Left colon (tissue), 2 donors: ENCODE measurements around the gene CD8B. TPM values are rescaled to one million over a fixed set of nuclear protein-coding genes. Genes with fewer than 3 reads are reported as not detected.
A peak's percentile ranks its signal among the peaks of the same experiment; 100 is the strongest.

ENCODE experiments used
- ATAC-seq: fragments of 200-7000 bp; cut with Tn5 transposase; one replicate; pipeline ENCODE4 v1.9.1; 2020; ENCODE audit warnings: mild to moderate bottlenecking, moderate library complexity
- DNase-seq, 2 donors: peaks; one replicate each; pipeline ENCODE4 v3.0.0-alpha.2; 2020
- intact Hi-C, 2 donors: fragments of 100-400 bp; cut with DNase I in 1 of 2; cut with micrococcal nuclease in 1 of 2; formaldehyde crosslinking; loops; one replicate each; pipeline versions ENCODE4 v1.11.2 to v1.14.0; 2022; cut with DNase I, micrococcal nuclease
- total RNA-seq, 2 donors: library from RNA; stranded (reverse); fragmentation: NEBNext Ultra II Directional; extraction: Animal tissue kit (Norgen Biotek cat#: 25700); gene quantifications; one replicate each; pipeline ENCODE4 v1.2.1, GENCODE V29; 2021
- donor health status: DM: no; HTN: no; CAD: no.
- donor health status: DM: yes; HTN: yes; CAD: no.

Gene CD8B
- total RNA-seq, 2 donors from 2014 or later = 1.3 TPM

DNA sequence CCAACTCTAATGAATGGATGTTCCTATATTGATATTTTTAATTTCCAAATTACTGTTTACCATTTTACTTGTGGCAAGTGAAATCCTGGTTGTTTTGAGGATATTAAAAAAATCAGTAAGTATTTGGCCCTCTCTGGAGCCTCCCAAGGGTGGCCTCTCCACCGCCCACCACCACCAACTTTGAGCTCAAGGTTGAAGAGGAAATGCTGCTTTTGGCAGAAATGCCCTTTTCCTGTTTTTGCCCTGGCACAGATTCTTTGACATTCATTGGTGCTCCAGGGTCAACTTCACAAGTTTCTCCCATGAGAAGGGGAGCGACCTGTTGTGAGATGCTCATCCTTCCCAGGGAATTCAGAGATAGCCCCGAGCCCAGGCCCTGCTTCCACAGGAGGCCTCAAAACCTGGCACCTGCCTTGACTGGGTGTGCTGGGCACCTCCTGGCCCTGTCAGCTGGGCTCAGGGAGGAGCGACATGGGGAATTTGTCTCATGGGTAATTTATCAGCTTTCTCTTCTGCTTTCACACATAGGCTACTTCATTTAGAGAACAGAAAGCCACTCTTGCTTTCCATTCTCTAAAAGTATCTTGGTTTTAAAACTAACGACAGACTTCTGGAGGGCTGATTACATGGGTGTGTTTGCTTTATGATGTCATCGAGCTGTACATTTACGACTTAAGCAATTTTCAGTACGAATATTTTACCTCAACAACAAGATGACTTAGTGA lies 77.9 kb downstream of the CD8B start:
- intact Hi-C loops = no loop called here
- DNase-seq = no peak
- ATAC-seq = no peak

DNA sequence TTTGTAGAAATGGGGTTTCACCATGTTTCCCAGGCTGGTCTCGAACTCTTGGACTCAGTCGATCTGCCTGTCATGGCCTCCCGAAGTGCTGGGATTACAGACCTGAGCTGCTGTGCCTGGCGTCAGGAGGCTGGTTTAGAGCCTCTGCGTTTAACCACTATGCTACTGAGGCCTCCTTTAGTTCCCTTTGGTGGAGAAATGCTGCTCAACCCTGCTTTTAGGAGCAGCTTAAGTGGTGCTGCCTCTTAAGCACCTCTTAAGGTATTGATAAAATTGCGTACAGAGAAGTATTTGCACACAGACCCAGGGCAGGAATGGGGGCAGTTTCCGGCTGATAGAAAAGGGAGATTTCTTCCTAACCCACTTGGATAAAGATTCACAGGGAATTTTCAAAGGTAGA lies 78.9 kb downstream of the CD8B start:
- intact Hi-C loops = no loop called here
- no peak for DNase-seq
- no peak for ATAC-seq

DNA sequence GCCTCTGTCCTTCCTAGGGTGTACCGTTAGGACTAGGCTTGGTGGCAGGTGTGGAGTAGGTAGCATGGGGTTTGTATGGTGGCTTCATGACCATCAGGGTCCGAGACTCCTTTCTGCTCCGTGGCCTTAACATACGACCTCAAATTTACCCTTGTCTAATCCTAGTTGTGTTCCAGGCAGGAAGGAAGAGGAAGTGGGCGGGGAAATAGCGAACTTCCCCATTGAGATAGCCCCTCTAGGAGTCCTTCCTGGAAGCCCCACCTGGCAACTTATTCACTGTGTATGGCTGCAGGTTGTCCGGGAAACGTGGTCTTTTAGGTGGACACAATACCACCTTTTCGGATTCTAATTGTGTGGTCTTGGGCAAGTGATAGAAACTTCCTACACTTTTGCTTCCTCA lies 80.3 kb downstream of the CD8B start:
- intact Hi-C loops = no loop called here
- DNase-seq = no peak
- no peak for ATAC-seq

DNA sequence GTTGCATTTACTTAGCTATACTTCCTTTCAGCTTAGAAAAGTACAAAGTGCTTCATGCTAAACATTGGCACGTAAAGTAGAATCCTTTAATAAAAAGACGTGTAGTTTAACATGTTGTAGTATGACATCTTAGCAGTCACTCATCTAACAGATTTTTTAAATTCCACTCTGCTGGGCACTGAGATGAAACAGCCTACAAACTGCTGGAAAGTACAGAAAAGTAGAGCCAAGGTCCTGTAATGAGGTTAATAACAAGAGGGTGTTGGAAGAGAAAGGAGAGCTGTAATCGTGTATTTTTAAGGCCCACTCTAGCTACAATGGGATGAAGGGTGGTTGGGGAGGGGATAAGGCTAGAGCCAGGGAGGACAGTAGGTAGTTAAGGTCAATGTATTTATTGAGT lies 81.7 kb downstream of the CD8B start:
- no peak for ATAC-seq
- DNase-seq = no peak
- intact Hi-C loops = no loop called here

DNA sequence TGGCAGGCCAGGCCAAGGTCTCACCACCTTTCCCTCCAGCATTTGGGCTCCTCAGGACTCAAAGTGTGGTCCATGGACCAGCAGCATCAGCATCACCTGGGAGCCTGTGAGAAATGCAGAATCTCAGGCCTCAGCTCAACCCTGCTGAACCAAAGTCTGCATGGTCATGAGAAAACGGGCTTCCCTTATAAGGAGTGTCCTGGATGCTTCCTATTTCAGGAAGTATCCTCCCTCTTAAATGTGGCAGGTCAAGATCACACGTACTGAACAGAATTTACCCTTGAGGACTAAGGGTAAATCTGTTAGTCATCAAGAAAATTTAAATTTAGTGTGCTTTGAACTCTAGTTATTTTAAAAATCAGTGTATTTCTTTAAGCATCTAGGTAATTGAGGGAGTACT lies 82.7 kb downstream of the CD8B start:
- intact Hi-C loops = no loop called here
- peak; percentile 61 for ATAC-seq
- DNase-seq = no peak

DNA sequence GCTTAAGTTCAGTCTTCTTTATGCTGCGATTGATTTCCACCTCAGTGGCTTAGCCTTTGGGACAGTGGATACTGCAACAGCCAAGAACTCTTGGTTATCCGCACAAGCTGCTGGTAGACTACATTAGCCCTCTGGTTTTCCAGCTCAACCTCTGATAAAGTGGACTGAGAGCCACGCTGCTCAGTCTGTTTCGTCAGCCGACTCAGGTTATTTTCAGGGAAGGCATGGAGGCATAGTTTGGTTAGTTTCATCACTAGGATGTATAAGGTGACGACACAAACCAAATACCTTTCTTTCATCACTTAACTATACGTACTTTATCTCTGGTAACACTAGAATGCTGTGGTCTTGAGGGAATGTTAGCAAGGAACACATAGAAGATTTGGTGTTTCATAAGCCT lies 85.2 kb downstream of the CD8B start:
- ATAC-seq (no peak), DNase-seq (no peak)
- intact Hi-C loops = no loop called here

DNA sequence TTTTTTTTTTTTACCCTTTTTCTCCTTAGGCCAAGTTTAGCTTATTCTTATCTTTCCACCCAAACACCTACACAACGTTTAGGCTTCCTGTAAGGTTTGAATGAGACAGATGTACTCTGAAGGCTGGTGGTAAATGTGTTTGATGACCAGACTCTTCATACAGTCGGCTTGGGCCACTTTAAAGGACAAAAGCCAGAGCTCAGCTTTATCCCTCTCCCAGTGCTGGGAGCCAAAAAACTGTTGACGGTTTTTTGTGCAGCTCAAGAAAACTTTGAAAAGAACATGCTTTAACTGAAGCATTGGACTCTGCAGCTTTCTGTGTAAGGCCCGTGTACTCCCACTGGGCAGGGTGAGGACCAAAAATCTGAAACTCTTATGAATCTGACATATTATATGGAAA lies 86.3 kb downstream of the CD8B start:
- DNase-seq (no peak), ATAC-seq (no peak)
- intact Hi-C loops = no loop called here

DNA sequence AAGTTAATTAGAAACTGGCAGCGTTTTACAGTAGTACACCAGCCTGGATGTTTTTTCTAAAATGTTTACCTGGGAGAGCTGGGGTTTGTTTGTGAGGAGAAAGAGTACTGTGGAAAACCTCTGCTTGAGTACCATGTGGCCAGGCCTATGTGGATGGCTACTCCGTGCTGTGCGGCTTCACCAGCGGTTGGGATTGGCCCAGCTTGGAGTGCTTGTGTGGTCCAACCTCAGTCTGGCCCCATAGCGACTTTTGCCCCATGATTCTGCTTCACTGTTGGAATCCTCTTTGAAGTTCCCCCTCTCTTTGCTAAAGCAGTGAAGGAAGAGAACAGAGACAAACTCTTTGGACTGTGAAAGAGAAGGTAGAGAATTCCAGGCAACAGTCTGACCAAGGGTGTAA lies 86.8 kb downstream of the CD8B start:
- DNase-seq = no peak
- ATAC-seq = no peak
- intact Hi-C loops = no loop called here

DNA sequence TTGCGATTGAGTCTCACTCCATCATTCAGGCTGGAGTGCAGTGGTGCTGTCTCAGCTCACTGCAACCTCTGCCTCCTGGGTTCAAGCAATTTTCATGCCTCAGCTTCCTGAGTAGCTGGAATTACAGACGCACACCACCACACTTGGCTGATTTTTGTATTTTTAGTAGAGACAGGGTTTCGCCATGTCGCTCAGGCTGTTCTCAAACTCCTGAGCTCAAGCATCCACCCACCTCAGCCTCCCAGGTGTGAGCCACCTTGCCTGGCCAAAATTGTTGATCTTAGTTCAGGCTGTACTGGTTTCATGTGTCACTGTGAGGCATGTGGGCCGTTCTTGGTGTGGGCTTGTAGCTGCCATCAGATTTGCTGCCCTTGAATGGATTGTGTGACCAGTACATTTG lies 89.1 kb downstream of the CD8B start:
- DNase-seq (no peak), ATAC-seq (no peak)
- intact Hi-C loops = no loop called here

DNA sequence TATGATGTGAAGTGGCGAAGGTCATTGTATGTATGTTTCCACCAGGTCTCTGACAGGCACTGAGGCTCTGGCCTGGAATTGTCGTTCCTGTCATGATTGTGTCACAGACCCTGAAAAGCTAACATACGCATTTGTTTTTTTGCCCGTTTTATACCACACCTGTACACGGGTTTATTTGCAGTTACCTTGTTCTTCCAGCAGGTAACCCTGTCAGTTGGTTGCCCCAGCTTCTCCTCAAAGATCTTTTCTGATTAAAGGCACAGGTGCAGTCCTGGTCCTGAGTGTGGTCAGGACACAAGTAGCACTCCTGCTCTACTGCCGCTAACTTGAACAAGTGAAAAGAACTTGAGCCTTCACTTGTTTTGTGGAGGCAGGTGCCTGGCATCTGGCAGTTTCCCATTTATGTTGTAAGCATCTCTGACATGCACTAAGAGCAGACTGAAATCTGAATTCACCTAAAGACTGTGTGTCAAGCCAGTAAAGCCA lies 90.8 kb downstream of the CD8B start:
- intact Hi-C loops = no loop called here
- DNase-seq = no peak
- ATAC-seq = no peak

DNA sequence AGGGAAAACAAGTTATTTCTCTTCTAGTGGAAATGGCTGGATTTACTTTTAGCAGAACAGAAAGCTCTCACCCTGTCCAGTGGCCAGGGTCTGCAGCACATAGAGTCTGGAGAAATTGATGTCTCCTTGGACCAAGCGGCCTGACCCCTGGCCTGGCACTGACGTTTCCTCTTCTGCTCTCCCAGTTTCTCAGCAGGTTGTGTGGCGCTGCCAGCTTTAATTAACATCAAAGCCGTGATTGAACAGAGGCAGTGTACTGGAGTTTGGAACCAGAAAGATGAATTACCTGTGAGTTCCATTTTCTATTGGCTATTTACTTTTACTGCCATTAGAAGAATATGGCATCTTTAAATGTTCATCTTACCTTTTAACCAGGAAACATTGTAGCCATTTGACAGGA lies 91.8 kb downstream of the CD8B start:
- intact Hi-C loops = no loop called here
- ATAC-seq = peak; percentile 69

DNA sequence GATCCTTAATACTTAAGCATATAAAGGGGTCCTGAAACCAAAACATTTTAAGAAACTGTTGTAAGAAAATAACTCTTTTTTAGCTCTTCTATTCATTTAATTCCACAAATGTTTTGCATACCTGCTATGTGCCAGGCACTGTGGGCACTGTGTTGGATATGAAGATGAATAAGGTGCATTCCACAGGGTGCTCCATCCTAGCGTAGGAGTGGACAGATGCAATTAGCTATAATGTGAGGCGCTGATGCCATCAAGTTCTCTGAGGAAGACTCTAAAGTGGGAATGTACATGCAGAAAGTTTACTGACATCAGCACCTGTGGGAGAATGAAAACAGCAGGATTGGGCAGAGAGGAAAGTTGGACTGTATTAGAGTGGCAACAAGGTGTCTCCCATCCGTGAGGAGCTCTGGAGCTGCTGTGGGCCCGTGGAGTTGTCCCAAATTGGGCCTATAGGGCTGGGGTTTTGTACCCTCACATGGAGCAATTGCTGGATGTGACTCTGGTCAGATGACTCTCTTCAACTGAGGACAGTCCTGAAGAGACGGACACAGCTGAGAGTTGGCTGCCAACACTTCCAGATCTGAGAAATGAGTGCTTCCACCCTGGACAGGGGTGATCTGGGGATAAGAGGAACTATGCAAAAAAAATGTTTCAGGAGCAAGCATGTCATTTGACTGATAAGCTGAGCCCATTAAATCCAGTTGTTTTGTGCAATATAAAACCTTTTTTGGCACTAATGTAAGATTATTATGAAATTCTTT lies 93.3 kb downstream of the CD8B start:
- DNase-seq (no peak), ATAC-seq (no peak)
- intact Hi-C loops = no loop called here

More for the DNA sequence above, 91.8 kb downstream of the CD8B start:
- DNase-seq = no peak

Other genes starting within 250 kb of the CD8B start
- 10 to 100 TPM; 72.3 to 74.2 TPM for gene RNF103, start 238.0 kb downstream of the CD8B start, total RNA-seq
- gene RMND5A, start 141.6 kb downstream of the CD8B start, total RNA-seq = 10 to 100 TPM; 64.0 to 77.8 TPM
- 1 to 10 TPM; 1.6 to 3.2 TPM for gene CD8A, start 71.0 kb downstream of the CD8B start, total RNA-seq
- under 1 TPM in 1 of 2 donors, not detected in 1; 0.36 TPM for gene RGPD1, start 80.2 kb upstream of the CD8B start, total RNA-seq
- gene PLGLB1, start 160.0 kb upstream of the CD8B start, total RNA-seq = 1 to 10 TPM; 1.6 to 1.9 TPM